Measurements from ENCODE around the gene ZNF784.

The ZNF784 gene

DNA sequence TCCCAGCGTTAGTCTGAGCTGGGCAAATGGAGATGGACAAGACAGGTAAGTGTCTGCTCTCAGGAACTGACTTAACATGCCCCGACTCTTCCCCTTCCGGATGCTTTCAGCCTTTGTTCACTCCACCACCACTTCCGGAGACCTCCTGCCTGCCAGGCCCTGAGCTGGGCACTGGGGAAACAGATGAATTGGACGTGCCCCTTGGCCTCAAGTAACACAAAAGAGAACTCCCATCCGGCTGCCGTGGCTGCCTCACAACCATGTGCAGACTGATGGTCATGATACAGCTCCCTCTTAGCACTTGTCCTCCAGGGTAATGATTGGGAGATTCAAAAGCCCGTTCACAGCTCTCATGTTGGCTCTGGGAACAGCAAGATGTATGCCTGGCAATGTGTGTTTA, 6.9 kb downstream of the ZNF784 start:
- no peak for DNase-seq

DNA sequence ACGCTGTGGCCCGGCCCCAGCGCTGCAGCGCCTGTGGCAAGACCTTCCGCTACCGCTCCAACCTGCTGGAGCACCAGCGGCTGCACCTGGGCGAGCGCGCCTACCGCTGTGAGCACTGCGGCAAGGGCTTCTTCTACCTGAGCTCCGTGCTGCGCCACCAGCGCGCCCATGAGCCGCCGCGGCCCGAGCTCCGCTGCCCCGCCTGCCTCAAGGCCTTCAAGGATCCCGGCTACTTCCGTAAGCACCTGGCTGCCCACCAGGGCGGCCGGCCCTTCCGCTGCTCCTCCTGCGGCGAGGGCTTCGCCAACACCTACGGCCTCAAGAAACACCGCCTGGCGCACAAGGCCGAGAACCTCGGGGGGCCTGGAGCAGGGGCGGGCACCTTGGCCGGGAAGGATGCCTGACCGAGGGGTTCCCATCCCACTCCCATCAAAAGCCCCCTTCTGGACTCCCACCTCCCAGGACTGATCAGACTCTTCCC, 7.9 kb downstream of the ZNF784 start:
- DNase-seq, result no peak

DNA sequence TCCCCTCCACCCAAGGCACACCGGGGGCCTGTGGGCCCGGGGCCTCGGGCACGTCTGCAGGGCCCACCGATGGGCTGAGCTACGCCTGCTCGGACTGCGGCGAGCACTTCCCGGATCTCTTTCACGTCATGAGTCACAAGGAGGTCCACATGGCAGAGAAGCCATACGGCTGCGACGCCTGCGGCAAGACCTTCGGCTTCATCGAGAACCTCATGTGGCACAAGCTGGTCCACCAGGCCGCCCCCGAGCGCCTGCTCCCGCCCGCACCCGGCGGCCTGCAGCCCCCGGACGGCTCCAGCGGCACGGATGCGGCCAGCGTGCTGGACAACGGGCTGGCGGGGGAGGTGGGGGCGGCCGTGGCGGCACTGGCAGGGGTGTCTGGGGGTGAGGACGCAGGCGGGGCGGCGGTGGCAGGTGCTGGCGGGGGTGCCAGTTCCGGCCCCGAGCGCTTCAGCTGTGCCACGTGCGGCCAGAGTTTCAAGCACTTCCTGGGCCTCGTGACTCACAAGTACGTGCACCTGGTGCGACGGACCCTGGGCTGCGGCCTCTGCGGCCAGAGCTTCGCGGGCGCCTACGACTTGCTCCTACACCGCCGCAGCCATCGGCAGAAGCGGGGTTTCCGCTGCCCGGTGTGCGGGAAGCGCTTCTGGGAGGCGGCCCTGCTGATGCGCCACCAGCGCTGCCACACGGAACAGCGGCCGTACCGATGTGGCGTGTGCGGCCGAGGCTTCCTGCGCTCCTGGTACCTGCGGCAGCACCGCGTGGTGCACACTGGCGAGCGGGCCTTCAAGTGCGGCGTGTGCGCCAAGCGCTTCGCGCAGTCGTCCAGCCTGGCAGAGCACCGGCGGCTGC, 8.6 kb downstream of the ZNF784 start:
- no peak for DNase-seq

DNA sequence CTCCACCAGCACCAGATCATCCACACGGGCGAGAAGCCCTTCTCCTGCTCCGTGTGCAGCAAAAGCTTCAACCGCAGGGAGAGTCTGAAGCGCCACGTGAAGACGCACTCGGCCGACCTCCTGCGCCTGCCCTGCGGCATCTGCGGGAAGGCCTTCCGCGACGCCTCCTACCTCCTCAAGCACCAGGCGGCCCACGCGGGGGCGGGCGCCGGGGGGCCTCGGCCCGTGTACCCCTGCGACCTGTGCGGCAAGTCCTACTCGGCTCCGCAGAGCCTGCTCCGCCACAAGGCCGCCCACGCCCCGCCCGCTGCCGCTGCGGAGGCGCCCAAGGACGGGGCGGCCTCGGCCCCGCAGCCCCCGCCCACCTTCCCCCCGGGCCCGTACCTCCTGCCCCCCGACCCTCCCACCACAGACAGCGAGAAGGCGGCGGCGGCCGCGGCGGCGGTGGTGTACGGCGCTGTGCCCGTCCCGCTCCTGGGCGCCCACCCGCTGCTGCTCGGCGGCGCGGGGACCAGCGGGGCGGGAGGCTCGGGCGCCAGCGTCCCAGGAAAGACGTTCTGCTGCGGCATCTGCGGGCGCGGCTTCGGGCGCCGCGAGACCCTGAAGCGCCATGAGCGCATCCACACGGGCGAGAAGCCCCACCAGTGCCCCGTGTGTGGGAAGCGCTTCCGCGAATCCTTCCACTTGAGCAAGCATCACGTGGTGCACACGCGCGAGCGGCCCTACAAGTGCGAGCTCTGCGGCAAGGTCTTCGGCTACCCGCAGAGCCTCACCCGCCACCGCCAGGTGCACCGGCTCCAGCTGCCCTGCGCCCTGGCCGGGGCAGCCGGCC, 9.4 kb downstream of the ZNF784 start:
- DNase-seq, result no peak

DNA sequence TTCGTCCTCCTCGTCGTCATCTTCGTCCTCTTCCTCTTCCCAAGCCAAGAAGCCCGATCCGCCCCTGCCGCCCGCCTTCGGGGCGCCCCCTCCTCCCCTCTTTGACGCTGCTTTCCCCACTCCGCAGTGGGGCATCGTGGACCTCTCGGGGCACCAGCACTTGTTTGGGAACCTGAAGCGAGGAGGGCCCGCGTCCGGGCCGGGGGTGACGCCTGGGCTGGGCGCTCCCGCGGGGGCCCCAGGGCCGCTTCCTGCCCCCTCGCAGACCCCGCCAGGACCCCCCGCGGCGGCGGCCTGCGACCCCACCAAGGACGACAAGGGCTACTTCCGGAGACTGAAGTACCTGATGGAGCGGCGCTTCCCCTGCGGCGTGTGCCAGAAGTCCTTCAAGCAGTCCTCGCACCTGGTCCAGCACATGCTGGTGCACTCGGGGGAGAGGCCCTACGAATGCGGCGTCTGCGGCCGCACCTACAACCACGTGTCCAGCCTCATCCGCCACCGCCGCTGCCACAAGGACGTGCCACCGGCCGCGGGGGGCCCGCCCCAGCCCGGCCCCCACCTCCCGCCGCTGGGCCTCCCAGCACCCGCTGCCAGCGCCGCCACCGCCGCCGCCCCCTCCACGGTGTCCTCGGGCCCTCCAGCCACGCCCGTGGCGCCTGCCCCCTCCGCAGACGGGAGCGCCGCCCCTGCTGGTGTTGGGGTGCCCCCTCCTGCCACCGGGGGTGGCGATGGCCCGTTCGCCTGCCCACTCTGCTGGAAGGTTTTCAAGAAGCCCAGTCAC, 10.2 kb downstream of the ZNF784 start:
- DNase-seq, result no peak

DNA sequence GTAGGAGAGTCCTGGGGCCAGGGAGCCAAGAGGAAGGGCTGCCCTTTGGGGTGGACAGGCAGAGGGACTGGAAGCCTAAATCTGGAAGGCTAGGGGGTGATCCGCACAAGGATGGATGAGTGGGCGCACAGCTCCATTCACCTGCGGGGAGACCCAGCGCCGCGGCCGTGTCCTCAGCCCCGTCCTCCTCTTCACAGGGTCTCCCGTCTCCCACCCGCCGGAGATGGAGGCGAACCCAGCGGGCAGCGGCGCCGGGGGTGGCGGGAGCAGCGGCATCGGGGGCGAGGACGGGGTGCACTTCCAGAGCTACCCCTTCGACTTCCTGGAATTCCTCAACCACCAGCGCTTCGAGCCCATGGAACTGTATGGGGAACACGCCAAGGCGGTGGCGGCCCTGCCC, 11.0 kb downstream of the ZNF784 start:
- no peak for DNase-seq

DNA sequence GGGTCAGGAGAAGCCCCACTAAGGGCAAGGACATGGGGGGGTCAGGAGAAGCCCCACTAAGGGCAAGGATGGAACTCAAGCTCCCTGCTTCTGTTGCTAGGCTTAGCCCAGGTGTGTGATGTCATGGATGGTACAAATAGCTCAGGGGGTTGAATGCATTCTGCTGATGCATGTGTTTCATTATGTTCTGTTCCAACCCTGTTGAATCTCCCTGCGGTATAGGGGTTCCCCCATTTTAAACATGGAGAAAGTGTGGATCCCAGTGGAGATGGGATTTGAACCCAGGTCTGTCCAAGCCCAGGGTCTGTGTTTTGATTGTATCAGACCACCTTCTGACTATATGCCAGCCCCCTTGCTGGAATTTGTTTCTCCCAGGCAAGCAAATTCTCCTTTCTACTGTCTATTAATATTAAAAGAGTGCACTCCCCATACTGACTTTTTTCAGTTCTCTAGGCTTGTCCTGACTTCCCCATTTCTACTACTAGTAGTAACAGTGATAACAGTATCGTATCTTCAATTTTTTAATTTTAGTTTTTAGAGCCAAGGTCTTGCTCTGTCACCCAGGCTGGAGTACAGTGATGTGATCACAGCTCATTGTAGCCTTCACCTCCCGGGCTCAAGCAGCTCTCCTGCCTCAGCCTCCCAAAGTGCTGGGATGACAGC, 12.3 kb downstream of the ZNF784 start:
- no peak for DNase-seq

DNA sequence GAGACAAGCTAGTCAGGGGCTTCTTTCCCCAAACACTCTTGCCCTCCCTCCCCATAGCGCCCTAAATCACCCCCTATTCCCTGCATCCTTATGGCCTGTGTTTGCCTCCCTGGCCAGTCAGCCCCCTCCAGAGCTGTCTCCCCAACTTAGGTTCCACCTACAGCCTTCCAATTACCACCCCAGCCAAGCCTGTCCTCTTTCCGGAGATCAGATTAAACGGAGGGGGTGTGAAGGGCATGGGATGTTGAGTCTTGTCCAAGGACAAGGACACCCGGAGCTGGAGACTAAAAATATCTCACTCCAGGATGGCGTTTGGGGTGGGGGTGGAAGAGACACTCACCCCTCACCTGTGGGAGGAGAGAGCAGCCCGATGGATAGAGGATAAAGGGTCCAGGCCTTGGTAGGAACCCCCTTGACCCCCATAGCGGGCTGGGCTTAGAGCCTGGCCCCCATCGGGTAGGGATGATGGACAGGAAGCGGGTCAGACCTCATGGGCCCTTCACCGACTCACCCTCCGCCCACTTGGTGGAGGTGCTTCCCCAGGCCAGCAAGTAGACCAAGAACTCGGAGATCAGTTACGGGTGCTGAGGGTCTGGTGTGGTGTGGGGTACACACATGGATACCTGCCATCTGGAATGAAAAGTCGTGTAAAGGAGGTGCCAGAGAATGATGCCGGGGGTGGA, 12.9 kb downstream of the ZNF784 start:
- no peak for DNase-seq

DNA sequence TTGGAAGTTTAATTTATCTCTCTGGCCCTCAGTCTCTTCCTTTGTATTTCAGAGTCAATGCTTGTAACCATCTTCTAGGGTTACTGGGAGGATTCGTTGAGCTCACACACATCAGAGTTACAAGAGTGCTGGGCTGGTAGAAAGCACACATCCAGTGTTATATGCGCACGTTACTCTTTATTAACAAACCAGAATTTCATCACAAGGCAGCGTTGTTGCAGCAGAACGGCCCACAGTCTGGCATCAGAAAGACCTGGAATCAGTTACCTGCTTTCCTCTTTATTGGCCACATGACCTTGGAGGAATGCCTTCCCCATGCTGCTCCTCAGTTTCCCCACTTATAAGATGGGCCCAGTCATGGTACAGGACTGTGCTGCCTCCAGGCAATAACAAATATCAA, 15.0 kb downstream of the ZNF784 start:
- DNase-seq, result no peak

DNA sequence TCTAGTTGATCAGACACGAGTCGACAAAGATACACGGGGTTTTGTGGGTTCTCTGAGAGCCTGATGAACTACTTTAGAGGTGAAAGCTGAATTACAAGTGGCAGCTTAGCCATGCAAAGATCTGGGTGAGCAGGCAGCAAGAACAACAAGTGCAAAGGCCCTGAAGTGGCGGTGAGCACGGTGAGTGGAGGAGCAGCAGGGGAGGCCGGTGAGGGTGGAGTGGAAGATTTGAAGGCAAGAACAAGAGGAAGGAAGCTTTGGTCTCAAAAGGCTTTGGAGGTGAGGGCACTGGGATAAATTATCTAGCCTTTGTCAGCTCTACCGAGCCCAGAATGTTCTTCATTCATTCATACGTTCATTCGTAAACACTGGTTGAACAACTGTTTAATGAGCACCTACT, 17.5 kb downstream of the ZNF784 start:
- no peak for DNase-seq

DNA sequence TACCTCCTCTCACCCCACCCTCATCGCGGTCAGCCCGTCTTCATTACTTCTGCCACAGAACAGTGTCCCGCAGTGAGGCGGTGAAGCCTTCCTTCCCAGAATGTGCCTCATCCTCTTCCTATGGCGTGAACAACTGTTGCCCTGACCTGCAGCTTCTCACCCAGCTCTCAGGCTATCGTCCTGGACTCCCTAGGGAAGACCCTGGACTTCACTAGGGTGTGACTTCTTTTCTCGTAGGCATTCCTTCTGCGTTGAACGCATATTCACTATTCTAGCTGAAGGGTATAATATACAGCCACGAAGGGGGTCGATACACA, 17.9 kb downstream of the ZNF784 start:
- no peak for DNase-seq

DNA sequence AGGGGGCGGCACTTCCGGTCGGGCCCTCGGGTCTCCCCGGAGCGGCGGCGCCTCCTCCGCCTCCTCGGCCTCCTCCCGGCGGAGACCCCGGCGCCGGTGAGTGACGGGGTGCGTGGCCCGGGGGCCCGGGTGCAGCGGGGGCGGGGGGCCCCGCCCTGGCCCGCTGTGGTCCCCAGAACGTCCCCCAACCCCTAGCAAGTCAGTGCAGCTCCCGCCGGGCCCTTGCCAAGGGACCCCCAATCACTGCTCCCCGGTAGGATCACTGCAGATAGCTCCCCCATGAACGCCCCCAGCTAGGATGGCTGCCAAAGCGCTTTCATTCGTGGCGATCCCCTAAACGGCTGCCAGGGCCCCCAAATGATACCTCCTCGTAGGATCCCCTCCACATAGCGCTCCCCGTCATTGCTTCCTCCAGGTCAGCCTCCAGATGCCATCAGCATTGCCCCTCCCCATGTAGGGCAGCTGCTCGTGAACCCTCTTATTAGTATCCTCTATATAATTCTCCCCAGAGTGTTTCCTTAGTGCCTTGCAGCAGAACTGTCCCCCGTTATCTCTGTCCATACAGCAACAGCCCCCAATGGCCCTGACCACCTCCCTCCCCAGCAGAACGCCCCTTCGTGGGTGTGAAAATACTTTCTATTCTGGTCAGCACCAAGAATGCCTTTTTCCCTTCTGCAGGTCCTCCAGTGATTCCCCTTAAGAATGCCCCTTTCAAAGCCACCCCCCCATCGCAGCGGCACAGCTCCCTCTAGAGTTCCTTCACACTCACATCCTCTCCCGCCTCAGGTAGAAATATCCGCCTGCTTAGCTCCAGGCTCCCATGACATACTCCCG, 18.5 kb downstream of the ZNF784 start, which contains the start of gene ZNF865:
Gene ZNF865, plus strand, starts transcription at position 11 of the 834 bp plus-strand sequence. CDS start 7,972 bp downstream, outside the sequence.
- no peak for DNase-seq

DNA sequence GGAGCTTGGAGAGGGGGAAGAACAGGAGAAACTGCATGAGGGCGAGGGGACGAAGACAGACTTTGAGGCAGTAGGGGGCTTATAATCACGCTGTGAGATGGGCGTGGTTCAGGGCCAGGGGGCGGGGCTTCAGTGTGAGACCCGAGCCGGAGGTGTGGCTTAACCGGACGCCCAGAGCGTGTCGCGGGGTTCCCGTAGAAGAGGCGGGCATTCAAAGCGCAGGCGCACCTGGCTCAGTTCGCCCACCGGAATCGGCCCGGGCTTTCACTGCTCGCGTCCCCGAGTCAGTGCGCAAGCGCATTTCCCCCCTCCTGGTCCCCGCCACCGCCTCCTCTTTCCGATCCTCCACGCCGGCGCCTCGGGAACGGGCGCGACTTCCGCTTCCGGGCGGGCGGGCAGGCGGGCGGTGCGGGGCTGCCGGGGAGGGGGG, 19.1 kb downstream of the ZNF784 start:
- DNase-seq, result peak; percentile 90

DNA sequence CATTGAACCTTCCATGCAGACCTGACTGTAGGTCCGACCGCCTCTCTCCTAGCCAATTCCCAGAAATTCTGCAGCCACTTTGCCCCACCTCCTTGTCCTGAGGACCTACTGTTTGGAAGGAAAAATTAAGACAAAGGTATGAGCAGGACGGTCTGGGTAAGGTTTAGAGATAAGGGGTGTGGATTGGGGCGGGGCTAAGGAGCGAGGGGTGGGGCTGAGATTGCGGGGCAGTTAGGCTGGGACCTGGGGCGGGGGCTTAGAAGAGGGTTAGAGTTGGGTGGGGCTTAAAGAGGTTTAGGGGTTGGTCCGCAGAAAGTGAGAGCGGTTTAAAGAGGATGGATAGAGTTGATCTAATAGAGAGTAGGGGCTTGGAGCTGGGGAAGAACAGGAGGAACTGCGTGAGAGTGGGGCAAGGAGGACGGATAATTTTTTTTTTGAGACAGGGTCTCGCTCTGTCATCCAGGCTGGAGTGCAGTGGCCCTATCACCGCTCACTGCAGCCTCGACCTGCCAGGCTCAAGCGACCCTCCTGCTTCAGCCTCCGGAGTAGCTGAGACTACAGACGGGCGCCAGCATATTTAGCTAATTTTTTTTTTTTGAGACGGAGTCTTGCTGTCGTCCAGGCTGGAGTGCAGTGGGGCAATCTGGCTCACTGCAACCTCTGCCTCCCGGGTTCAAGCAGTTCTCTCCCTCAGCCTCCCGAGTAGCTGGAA, 20.6 kb downstream of the ZNF784 start:
- no peak for DNase-seq

DNA sequence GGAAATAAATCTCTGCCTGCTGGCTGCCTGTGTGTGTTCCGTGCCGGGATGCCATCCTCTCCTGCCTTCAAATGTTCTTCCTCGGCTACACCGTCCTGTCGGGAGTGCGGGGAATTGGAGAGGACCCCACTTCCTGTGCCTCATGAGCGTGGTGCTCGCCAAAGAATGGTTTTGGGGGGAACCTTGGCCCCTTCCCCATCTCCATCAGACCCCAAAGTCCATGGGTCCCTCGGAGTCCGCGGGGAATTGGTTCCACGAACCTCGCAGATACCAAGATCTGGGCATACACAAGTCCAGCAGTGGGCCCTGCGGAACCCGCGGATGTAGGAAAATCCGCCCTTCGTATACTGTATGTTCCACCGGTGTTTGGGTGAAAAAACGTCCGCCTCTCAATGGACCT, 21.3 kb downstream of the ZNF784 start:
- DNase-seq, result no peak

DNA sequence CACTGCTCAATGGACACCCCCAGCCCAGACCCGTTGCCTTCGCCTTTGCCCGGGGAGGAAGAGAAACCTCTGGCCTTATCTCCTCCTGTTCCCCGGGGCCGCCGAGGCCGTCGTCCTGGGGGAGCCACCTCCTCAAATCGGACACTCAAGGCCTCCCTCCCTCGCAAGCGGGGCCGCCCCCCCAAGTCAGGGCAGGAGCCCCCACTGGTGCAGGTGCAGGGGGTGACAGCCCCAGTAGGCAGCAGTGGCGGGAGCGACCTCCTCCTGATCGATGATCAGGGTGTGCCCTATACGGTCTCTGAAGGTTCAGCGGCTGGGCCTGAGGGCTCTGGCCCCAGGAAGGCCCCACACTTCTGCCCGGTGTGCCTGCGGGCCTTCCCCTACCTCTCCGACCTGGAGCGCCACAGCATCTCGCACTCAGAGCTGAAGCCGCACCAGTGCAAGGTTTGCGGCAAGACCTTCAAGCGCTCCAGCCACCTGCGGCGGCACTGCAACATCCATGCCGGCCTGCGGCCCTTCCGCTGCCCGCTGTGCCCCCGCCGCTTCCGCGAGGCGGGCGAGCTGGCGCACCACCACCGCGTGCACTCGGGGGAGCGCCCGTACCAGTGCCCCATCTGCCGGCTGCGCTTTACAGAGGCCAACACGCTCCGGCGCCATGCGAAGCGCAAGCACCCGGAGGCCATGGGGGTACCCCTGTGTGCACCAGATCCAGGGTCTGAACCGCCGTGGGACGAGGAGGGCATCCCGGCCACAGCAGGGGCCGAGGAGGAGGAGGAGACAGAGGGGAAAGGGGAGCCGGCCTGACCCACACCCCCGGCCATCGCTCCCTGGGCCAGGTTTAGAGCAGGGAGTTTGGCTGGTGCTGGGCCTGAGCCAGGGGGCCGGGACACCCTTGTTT, 22.0 kb downstream of the ZNF784 start:
- DNase-seq, result no peak

DNA sequence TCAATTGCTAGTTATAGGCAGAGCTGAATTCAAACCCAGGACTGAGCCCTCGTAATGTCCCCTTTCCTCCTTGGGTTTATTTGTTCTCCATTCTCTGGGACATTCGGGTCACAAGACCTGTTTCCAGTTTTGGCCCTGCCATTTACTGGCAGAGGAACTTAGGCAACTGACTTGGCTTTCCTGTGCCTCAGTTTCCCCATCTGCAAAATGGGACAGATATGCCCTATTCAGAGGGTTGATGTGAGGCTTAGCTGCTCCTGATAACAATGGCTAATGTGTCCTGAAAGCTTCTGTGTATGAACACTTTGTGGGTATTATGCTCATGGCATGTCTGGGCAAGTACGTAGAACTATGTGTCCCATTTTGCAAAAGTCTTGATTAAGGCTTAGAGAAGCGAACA, 23.3 kb downstream of the ZNF784 start:
- no peak for DNase-seq

DNA sequence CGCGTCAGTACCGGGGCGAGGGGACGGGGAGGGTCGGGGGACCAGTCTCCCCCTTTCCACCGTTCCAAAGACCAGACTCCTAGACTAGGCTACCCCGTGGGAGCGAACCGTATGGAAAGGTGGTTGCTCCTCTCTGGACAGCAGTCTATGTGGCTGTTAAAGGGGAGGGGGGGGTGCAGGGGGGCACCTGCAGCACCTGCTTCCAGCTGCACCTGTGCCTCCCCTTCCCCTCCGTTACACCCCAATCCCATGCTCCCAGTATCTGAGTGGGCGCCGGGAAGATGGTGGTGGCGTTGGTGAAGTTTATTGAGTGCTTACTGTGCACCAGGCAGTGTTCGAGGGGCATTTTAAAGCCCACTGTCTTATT, 23.7 kb downstream of the ZNF784 start:
- no peak for DNase-seq
